A673 (cell line): ENCODE data around the gene C1orf122. TPM values are rescaled to one million over a fixed set of nuclear protein-coding genes. Genes with fewer than 3 reads are reported as not detected.
"Not testable (repeated sequence)": the region's sequence is repeated elsewhere in the genome, so short reads cannot be mapped to it uniquely, and the experiment has no call there.

Experiments used
- BruUV-seq: library from RNA; stranded (reverse); fragments of 400-500 nt; replicated peaks from 2 replicates; lab custom pipeline; 2021; lab: Mats Ljungman, UMichigan
- CTCF ChIA-PET: fragments of 300-600 bp; sonication (Branson Sonifier 250); formaldehyde crosslinking; loops from one replicate; lab custom pipeline; 2022; ENCODE audit warnings: antibody characterized with exemption; lab: Charles Lee
- POLR2A ChIA-PET: fragments of 300-600 bp; sonication (Branson Sonifier 250); formaldehyde crosslinking; loops from one replicate; lab custom pipeline; 2022; ENCODE audit warnings: antibody characterized with exemption; ENCODE audit not compliant: low non-redundant PET; lab: Charles Lee
- DNase-seq: peaks from one replicate; pipeline ENCODE4 v3.0.0-alpha.2; 2015; ENCODE audit warnings: low spot score
- H3K27ac ChIP-seq: fragments of 200-600 bp; sonication (generic); 2 replicates; pipeline ENCODE4 v1.5.1; 2016; ENCODE audit warnings: mixed run types, low read depth, mild to moderate bottlenecking, mixed read lengths, antibody characterized with exemption, low read length; ENCODE audit not compliant: poor library complexity, severe bottlenecking
- H3K27me3 ChIP-seq: fragments of 200-600 bp; sonication (generic); replicated peaks from 2 replicates; pipeline ENCODE4 v1.6.1; 2017; ENCODE audit warnings: mixed run types, low read depth, mild to moderate bottlenecking, mixed read lengths, antibody characterized with exemption, low read length; ENCODE audit not compliant: insufficient read depth, poor library complexity
- H3K36me3 ChIP-seq: fragments of 200-600 bp; sonication (generic); 2 replicates; pipeline ENCODE4 v1.6.1; 2016; ENCODE audit warnings: mixed run types, mild to moderate bottlenecking, mixed read lengths, antibody characterized with exemption, low read length; ENCODE audit not compliant: insufficient read depth, poor library complexity, severe bottlenecking
- H3K4me1 ChIP-seq: fragments of 200-600 bp; sonication (generic); 2 replicates; pipeline ENCODE4 v1.6.1; 2017; ENCODE audit warnings: mixed run types, mild to moderate bottlenecking, mixed read lengths, antibody characterized with exemption, low read length; ENCODE audit not compliant: insufficient read depth, poor library complexity, severe bottlenecking
- H3K4me3 ChIP-seq: fragments of 200-600 bp; sonication (generic); 2 replicates; pipeline ENCODE4 v1.5.1; 2016; ENCODE audit warnings: low read depth, mixed run types, mild to moderate bottlenecking, mixed read lengths, low read length; ENCODE audit not compliant: poor library complexity, severe bottlenecking
- H3K9me3 ChIP-seq: fragments of 200-600 bp; sonication (generic); 2 replicates; pipeline ENCODE4 v1.6.1; 2016; ENCODE audit warnings: mixed run types, low read depth, mild to moderate bottlenecking, mixed read lengths, antibody characterized with exemption, low read length; ENCODE audit not compliant: poor library complexity, severe bottlenecking
- EZH2 ChIP-seq: fragments of 200-600 bp; sonication (generic); IDR thresholded peaks from 2 replicates; pipeline ENCODE4 v1.6.1; 2017; ENCODE audit warnings: borderline replicate concordance, low read depth, mild to moderate bottlenecking, mixed read lengths, antibody characterized with exemption, low read length; ENCODE audit not compliant: poor library complexity, severe bottlenecking
- intact Hi-C: fragments of 100-400 bp; cut with micrococcal nuclease; formaldehyde crosslinking; loops from one replicate; pipeline ENCODE4 v1.10.0; 2022; ENCODE audit not compliant: unreplicated experiment
- total RNA-seq: library from RNA; stranded (reverse); gene quantifications from 2 replicates; pipeline ENCODE4 v1.2.3, GENCODE V29; 2021
- TF ChIP-seq, protein P1 (sequence below): fragments of 300-800, 200-600 bp; sonication (generic); conservative IDR thresholded peaks from 2 replicates; pipeline ENCODE4 v1.5.1; 2017; ENCODE audit warnings: low read depth, mild to moderate bottlenecking, antibody characterized with exemption, low read length, moderate library complexity, mixed read lengths

C1orf122 gene
- total RNA-seq, 1 experiment from 2014 or later: 31.0 TPM

DNA sequence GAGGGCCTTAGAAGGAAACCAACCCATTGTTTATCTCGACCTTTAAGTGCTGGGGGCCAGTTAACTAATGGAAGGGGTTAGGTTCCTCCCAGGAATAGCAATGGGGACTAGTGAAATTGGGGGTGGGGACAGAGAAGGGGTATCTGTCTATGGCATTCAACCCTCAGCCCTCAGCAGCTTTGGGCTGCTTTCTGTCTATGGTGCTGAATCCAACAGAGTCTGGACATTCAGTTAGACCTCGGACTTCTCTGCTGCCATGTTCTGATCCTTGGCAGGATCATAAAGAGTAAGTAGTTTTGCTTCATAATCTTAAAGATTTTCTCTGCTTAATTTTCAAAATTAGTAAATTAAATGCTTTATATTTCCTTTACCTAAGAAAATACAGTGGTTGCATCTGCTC, 40.1 kb upstream of the C1orf122 start:
- ChIA-PET CTCF (no interaction called here), POLR2A (no interaction called here)
- Histone ChIP-seq H3K27ac (no peak overlapping the region), H3K4me3 (no peak overlapping the region), H3K27me3 (peaks cover 81% of the 10 kb centered on the region), H3K4me1 (no peaks in the 10 kb centered on the region), H3K9me3 (no peaks in the 10 kb centered on the region), H3K36me3 (no peaks in the 10 kb centered on the region)
- TF ChIP-seq, protein P1, sequence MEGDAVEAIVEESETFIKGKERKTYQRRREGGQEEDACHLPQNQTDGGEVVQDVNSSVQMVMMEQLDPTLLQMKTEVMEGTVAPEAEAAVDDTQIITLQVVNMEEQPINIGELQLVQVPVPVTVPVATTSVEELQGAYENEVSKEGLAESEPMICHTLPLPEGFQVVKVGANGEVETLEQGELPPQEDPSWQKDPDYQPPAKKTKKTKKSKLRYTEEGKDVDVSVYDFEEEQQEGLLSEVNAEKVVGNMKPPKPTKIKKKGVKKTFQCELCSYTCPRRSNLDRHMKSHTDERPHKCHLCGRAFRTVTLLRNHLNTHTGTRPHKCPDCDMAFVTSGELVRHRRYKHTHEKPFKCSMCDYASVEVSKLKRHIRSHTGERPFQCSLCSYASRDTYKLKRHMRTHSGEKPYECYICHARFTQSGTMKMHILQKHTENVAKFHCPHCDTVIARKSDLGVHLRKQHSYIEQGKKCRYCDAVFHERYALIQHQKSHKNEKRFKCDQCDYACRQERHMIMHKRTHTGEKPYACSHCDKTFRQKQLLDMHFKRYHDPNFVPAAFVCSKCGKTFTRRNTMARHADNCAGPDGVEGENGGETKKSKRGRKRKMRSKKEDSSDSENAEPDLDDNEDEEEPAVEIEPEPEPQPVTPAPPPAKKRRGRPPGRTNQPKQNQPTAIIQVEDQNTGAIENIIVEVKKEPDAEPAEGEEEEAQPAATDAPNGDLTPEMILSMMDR: no peak
- no peak for TF ChIP-seq EZH2
- no peak for DNase-seq
- intact Hi-C loops: no loop called here
- no TSS peak for BruUV-seq

DNA sequence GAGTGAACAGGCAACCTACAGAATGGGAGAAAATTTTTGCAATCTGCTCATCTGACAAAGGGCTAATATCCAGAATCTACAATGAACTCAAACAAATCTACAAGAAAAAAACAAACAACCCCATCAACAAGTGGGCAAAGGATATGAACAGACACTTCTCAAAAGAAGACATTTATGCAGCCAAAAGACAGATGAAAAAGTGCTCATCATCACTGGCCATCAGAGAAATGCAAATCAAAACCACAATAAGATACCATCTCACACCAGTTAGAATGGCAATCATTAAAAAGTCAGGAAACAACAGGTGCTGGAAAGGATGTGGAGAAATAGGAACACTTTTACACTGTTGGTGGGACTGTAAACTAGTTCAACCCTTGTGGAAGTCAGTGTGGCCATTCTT, 36.1 kb upstream of the C1orf122 start:
- H3K4me3 ChIP-seq, DNase-seq, intact Hi-C loops, H3K36me3 ChIP-seq, BruUV-seq, H3K9me3 ChIP-seq, H3K4me1 ChIP-seq, H3K27ac ChIP-seq, CTCF ChIA-PET, POLR2A ChIA-PET: not testable (repeated sequence)
- H3K27me3 ChIP-seq: peaks cover 53% of the 10 kb centered on the region

DNA sequence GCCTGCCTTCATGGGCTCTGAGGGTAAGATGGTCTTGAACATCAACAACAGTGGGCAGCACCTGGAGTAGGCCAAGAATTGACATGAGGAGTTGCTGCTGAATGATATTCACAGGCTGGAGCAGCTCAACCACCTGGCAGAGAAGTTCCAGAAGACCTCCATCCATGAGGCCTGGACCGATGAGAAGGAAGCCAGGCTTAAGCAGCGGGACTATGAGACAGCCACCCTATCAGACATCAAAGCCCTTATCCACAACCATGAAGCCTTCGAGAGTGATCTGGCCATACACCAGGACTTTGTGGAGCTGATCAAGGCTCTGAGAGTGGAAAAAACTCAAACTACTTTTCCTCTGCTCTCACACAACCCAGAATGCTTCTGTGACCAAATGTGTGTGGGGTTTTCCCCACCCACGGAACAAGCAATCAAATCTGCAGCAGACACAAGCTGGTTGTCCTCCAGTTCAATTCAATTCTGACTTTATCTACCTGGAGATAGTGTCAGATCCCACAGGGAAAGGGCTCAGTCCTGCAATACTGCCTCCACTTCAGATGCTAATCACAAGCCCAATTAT, 30.6 kb upstream of the C1orf122 start:
- no peaks in the 10 kb centered on the region for H3K36me3 ChIP-seq
- CTCF ChIA-PET: no interaction called here
- intact Hi-C loops: no loop called here
- POLR2A ChIA-PET: no interaction called here
- no peaks in the 10 kb centered on the region for H3K4me1 ChIP-seq
- H3K4me3 ChIP-seq: no peak overlapping the region
- peaks cover 49% of the 10 kb centered on the region for H3K27me3 ChIP-seq
- TF ChIP-seq, protein P1: no peak
- TF ChIP-seq EZH2: no peak
- BruUV-seq: no TSS peak
- DNase-seq: no peak
- no peaks in the 10 kb centered on the region for H3K9me3 ChIP-seq
- H3K27ac ChIP-seq: no peak overlapping the region

DNA sequence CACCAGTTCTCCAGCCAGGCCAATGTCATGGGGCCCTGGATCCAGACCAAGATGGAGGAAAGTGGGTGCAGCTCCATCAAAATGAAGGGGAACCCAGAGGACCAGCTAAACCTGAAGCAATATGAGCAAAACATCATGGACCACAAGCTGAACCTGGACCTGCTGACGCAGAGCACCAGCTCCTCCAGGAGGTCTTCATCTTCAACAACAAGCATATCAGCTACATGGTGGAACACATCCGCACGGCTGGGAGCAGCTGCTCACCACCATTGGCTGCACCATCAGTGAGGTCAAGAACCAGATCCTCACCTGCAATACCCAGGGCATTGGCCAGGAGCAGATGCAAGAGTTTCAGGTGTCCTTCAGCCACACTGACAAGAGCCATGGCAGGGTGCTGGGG, 28.9 kb upstream of the C1orf122 start:
- H3K36me3 ChIP-seq: no peaks in the 10 kb centered on the region
- CTCF ChIA-PET: no interaction called here
- peaks cover 60% of the 10 kb centered on the region for H3K27me3 ChIP-seq
- TF ChIP-seq, protein P1: no peak
- TF ChIP-seq EZH2: no peak
- intact Hi-C loops: no loop called here
- no peaks in the 10 kb centered on the region for H3K9me3 ChIP-seq
- no TSS peak for BruUV-seq
- DNase-seq: no peak
- no peak overlapping the region for H3K4me3 ChIP-seq
- POLR2A ChIA-PET: no interaction called here
- H3K27ac ChIP-seq: no peak overlapping the region
- H3K4me1 ChIP-seq: no peaks in the 10 kb centered on the region
